ENCODE data around the gene DSCAML1.

Gene DSCAML1

DNA sequence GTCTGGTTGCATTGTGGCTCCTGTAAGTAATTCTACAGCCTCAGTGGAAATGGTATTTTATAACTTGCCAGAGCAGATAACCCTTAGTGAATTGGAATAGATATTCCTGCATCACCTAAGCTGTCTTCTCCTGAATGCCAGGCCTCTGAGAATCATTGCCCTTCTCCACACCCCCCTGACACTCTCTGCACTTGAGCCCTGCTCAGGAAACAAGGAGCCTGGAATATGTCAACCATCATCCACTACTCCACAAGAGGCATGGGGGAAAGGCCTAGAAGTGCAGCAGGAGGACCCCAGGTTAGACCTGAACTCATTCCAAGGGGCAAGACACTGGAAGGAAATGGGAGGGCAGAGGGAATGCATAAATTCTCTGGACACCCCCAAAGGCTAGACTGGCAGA is 72.4 kb downstream of the DSCAML1 start:
- DNase-seq (ENCODE audit: low spot score), result no peak

GRCh38 chr11:117724104-117724503 is 72.9 kb downstream of the DSCAML1 start:
- DNase-seq (ENCODE audit: low spot score), result no peak

DNA sequence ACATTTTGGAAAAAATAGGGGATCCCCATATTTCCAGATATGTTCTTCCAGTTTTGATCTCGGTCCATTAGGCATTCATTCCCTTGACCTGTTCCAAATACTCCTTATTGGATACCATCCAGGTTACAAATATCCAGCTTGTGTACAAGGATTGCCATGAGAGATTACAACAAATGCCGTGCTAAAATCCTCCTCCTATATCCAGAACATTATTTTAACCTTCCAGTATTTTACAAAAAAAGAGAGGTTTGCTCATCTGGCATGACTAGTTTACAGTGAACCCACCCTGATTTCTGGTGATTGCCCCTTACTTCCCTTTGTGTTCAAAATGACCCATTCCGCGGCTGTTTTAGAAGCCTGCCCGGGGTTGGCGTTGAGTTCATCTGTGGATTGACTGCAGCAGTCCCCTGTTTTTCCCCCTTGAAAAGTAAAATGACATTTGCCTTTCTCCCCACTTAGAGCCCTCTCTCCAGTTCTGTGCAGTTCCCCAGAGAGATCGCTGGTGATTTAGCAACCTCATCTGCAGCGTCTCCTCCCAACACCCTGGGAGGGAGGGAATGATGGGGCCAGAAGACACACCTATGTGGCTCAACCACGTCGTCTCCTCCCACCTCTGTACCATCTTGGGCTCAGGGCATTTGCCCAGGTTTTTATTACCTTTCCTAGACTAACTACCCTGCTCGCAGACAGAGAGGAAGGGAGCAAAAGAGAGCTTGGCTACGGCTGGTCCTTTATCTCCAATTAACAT is 73.6 kb downstream of the DSCAML1 start:
- DNase-seq (ENCODE audit: low spot score), result no peak

DNA sequence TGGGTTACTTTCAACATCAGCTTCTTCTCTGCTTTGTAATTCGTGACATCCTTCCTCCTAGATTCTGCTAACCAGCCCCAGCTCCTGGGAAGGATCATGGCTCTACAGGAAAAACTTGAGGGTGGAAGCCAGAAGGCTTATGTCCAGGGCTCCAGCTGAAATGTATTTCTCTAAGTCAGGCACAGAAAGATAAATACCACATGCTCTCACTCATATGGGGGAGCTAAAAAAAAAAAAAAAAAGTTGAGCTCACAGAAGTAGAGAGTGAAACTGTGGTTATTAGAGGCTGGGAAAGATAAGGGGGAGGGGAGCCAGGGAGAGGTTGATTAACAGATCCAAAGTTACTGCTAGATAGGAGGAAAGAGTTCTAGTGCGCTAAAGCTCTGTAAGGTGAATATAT is 74.9 kb downstream of the DSCAML1 start:
- DNase-seq (ENCODE audit: low spot score), result no peak

DNA sequence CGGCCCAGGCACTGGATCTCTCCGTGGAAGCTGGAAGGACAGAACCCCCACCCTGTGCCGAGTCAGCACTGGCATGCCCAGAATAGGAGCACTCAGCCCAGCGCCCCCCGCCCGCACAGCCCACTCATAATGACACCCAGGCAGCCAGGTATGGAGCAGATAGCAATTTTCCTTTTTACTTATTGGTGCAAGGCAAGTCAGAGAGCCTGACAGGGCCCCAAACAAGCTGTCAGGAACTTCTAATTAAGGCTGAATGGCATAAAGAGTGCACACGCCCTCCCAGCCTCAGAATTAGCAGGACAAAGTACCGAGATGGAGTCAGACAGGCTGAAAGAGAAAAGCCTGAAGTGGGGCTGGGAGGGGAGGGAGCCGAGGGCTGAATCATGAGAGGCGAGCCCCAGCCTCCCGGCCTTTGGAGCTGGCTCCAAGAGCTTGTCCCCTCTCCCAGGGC is 76.9 kb downstream of the DSCAML1 start:
- DNase-seq (ENCODE audit: low spot score), result no peak

GRCh38 chr11:117719480-117719879 is 77.5 kb downstream of the DSCAML1 start:
- no peak for DNase-seq (ENCODE audit: low spot score)

DNA sequence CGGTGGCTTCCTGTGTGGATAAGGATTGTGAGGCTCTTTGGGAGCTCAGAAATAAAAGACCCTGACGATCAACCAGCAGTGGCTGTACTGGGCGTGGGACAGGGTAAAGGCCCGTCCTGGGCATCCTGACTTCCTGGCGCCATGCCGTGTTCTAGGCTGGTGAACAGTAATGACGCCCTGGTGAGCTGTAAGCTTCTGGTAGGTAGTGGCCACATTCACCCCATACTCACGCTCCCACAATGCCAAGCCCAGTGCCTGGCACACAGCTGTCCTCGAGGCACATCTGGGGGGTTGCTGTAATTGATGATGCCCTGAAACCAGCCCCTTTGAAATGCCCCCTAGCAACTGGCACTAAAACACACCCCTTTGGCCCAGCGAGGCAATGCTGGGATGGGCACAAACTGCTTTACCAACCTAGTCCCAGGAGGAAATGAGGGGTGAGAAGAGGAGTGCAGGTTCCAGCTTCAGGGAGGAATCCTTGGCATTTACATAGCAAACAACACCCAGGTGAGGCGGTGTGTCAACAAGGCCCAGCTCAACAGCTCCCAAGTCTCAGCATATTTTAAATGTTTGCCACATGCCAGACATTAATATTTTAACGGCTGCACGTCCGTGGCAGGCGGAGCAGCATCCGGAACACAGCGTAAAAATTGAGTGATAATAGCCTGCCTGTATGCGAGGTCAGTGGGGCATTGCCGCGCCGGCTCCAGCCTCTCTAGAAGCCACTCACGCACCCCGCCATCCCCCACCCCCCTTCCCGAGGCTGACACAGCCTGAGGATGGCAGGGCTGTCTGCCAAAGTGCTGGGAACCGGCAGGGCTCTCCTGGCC is 79.3 kb downstream of the DSCAML1 start:
- DNase-seq (ENCODE audit: low spot score), result peak; percentile 96

DNA sequence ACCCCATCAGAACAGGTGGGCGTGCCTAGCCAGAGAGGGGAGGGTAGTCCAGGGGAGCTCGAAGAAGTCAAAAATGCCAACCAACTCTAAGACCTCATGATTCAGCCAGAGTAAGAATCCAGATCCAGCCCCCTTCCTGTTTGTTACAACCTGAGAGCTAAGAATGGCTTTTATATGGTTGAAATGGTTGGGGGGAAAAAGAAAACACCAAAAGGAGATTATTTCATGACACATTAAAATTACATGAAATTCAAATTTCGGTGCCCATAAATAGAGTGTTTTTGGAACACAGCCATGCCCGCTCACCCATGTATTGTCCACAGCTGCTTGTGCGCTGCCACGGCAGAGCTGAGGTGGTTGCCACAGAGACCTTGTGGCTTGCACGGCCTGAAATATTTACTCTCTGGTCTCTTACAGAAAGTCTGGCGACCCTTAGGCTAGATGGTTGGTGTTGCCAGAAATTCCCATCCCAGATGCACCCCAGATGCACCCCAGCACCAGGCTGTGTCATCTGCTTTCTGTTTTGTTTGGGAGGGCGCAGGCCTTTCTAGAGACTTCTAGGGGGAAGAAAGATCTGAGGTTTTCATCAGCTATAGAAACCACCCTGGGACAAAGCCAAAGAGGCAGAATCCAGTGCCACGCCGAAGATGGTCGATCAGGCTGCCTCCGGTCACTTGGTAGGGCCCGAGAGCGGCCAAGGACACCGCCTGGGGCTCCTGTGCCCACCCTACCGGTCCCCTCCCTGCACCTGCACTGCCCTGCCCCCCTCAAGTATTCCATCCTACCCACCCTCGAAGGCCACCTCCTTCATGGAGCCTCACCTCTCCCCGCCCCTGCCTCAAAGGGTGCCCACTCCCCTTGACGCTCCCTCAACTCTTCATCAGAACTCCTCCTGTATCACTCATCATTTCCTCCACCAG is 80.2 kb downstream of the DSCAML1 start:
- no peak for DNase-seq (ENCODE audit: low spot score)

DNA sequence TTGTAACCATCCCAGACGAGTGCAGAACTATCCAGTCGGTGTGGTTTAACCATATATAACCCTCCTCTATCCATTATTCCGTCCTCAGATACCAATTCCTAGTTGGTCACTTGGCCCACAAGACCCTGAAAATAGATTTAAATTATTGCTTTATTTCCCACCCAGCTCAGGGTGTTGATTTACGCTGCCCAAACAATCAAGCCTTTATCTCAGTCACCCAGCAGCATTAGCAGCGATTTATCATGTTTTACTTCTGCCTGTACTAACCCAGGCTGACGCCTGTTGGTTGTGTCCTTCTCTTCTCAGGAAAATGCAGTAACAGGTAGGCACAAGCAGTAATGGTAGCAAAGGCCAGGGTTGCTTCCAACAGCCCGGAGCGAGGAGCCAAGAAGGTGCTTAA is 81.2 kb downstream of the DSCAML1 start:
- DNase-seq (ENCODE audit: low spot score), result peak; percentile 81

DNA sequence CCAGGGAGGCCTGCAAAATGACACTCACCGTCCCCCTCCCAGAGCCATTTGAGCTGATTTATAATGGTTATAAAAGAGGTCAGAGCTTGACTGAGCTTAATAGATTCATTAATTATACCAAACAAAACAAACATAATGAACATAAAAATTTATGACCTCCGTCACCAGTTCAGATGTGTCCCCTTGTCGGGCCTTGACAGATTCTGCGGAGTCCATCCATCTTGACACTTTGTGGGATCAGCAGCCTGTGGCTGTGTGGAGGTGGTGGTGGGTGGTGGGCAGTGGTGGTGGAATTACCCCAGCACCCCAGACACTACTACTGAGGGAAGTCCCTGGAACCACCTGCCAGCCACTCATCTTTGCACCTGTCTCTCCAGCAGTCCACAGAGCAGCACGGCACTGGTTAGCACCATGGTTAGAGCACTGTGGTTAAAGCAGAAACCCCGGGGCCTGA is 83.5 kb downstream of the DSCAML1 start:
- no peak for DNase-seq (ENCODE audit: low spot score)

DNA sequence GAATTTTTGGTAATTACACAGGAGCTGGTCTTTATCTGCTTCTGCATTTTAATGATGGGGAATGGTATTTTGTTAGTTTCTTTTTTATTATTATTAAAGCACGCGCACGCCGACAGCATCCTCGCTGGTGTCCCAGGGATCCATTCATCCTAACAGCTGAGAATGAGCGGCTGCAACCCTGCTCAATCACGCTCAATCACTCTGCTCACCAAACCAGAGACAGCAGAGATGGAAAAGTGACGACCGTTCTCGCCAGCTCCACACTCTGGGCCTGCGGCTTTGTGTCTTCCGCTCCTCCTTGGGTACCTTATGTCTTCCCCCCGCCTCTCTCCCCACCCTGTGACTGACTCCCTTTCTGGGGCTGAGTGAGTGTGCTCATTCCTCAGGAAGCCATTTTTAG is 84.5 kb downstream of the DSCAML1 start:
- DNase-seq (ENCODE audit: low spot score), result no peak

GRCh38 chr11:117711331-117711730 is 85.7 kb downstream of the DSCAML1 start:
- DNase-seq (ENCODE audit: low spot score), result no peak

DNA sequence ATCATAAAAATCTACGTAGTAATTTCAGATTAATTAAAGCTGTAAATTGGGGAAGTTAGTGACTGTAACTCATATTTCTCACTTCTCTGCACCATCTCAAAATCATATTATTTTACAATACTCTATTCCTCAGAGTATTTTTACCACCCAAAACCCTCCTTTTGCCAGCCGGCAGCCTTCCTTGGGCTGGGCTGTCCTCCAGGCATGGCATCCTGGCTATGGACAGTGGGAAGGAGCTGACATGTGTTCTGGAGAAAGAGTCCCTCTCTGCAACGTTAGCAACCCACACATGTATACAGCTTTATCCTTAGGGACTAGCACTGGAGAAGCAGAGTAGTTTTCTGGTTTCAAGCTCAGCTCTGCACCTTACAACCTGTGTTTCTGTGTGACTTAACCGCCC is 86.8 kb downstream of the DSCAML1 start:
- DNase-seq (ENCODE audit: low spot score), result no peak

- DNase-seq (ENCODE audit: low spot score), result no peak
Observed at GRCh38 chr11:117706322-117706814, 90.6 kb downstream of the DSCAML1 start.

DNA sequence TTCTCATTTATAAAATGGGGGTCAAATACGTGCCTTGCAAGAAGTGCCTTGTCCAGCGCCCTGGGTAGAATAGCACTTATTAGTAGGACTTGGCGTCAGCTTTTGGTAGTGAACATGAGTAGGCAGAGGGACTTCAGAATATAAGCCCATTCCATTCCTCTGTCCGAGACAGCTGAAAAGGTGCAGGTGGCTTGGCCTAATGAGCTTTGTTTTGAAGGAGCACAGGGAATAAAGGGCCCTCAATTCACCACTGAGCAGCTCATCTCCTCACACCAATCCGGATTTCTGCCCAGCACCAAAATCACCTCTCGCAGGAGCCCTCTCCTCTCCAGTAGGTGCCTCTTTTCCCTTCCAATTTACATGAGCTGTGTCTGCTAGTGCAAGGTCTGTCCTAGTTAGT is 91.2 kb downstream of the DSCAML1 start:
- DNase-seq (ENCODE audit: low spot score), result no peak

DNA sequence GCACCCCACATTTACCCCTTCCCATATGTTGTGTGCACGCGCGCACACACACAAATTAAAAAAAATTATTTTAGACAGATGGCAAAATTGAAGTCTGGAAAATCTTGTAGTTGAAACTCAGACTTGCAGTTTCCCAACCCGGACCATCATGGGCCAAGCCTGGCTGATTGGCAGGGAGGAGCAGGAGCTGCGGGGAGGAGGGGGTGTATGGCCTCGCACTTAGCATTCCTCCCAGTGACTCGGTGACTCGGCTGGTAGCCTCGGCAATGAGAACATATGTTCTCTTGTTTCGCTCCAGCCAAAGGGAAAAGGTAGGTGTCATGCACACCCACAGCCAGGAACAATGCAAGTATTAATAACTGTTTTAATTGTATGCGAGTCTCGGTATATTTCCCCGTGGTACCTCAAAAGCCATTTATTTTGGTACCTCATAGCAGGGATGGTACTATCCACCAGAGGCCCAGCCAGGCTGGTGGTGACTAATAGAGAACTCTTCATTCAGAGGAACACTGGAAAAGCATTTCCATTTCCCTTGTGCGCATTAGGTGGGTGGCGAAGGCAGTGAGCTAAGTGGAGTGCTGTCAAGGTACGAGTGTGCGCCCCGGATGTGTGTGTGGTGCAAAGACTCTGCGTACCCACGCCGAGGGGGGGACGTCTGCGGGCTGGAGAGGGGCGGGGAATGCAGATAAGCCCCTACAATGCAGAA is 92.5 kb downstream of the DSCAML1 start:
- no peak for DNase-seq (ENCODE audit: low spot score)

GRCh38 chr11:117702946-117703598 is 93.9 kb downstream of the DSCAML1 start:
- DNase-seq (ENCODE audit: low spot score), result no peak

- peak; percentile 45 for DNase-seq (ENCODE audit: low spot score)
Observed at GRCh38 chr11:117701781-117702180, 95.2 kb downstream of the DSCAML1 start.

DNA sequence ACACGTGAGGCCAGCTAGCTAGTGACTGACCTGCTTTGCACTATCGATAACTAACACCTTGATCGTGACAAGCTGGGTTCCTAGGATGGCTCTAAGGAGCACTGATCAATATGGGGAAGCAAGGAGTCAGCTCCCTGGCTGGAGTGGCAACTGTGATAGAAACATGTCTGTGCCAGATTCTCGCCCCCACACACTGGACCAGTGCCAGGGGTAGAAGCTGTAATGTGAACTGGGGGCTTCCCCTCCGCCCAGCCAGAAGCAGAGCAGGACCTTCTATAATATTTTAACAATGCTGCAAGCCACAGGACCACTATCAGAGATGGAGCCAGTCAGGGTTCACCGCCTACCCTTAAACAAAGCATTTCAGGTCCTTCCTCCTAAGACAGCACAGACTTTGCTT is 96.5 kb downstream of the DSCAML1 start:
- no peak for DNase-seq (ENCODE audit: low spot score)

- no peak for DNase-seq (ENCODE audit: low spot score)
Observed at GRCh38 chr11:117697319-117697718, 99.7 kb downstream of the DSCAML1 start.

DNA sequence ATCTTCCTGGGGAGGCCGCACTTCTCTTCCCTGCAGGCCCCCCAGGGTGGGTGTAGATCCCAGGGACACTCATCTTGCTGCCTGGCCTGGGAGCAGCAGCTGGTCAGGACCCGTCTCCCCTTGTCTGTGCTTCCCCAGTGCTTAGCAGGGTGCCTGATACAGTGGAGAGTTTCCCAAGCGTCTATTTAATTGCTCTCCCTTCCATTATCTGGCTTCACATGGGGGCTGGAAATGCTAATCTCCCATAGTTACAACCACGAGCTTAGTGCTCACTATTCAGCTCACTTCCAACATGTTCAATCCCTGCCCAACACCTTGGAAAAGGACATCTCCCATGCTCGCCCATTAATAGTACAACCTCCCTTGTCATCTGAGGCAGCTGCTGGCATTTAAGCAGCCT is 100.5 kb downstream of the DSCAML1 start:
- DNase-seq (ENCODE audit: low spot score), result no peak

All from globus pallidus (tissue), 1 donor.